GM23338 (cell line): ENCODE measurements around the gene RPS4Y2.

Experiments
- CREB1 ChIP-seq: fragments of 250-450 bp; sonication (Bioruptor Pico); IDR thresholded peaks from 2 replicates; pipeline ENCODE4 v1.5.0; 2020; ENCODE audit warnings: low read depth, mild to moderate bottlenecking, moderate library complexity
- CTCF ChIP-seq, 2 experiments: fragments of 200-600 bp in 1 of 2; sonication (generic) in 1 of 2; conservative IDR thresholded peaks; 2 replicates each; pipeline versions ENCODE4 v1.5.1 to v1.6.1; 2016 to 2017; ENCODE audit warnings: antibody characterized with exemption in 2 of 2, low read depth in 2 of 2, mild to moderate bottlenecking in 2 of 2, moderate library complexity in 1 of 2
- ETS1 ChIP-seq: IDR thresholded peaks from 2 replicates; pipeline ENCODE4 v1.6.1; 2016; ENCODE audit warnings: antibody characterized with exemption
- EZH2 ChIP-seq: fragments of 200-600 bp; sonication (generic); IDR thresholded peaks from one replicate; pipeline ENCODE4 v1.8.0; 2017; ENCODE audit warnings: antibody characterized with exemption, mild to moderate bottlenecking, low read depth; ENCODE audit not compliant: unreplicated experiment
- EZH2phosphoT487 ChIP-seq: fragments of 200-600 bp; sonication (generic); IDR thresholded peaks from one replicate; pipeline ENCODE4 v1.8.1; 2018; ENCODE audit warnings: antibody characterized with exemption; ENCODE audit not compliant: unreplicated experiment
- JUNB ChIP-seq: IDR thresholded peaks from one replicate; pipeline ENCODE4 v1.6.1; 2016; ENCODE audit warnings: antibody characterized with exemption; ENCODE audit not compliant: unreplicated experiment
- NANOG ChIP-seq: IDR thresholded peaks from 2 replicates; pipeline ENCODE4 v1.6.1; 2016; ENCODE audit warnings: antibody characterized with exemption, borderline replicate concordance
- POLR2AphosphoS5 ChIP-seq: IDR thresholded peaks from 2 replicates; pipeline ENCODE4 v1.6.1; 2016; ENCODE audit warnings: antibody characterized with exemption, low read depth
- REST ChIP-seq: IDR thresholded peaks from one replicate; pipeline ENCODE4 v1.6.1; 2018; ENCODE audit warnings: antibody characterized with exemption; ENCODE audit not compliant: unreplicated experiment
- STAT1 ChIP-seq: IDR thresholded peaks from one replicate; pipeline ENCODE4 v1.6.1; 2016; ENCODE audit warnings: antibody characterized with exemption; ENCODE audit not compliant: unreplicated experiment
- ZNF331 ChIP-seq: fragments of 250-450 bp; sonication (Bioruptor Pico); IDR thresholded peaks from 2 replicates; pipeline ENCODE4 v1.5.0; 2020; ENCODE audit warnings: low read depth, mild to moderate bottlenecking, moderate library complexity
- ZNF462 ChIP-seq: fragments of 250-450 bp; sonication (Bioruptor Pico); IDR thresholded peaks from 2 replicates; pipeline ENCODE4 v1.5.0; 2020; ENCODE audit warnings: mild to moderate bottlenecking, moderate library complexity

- no peak for TF ChIP-seq CTCF (conservative IDR thresholded peaks at IDR 0.05; ENCODE audit: low read depth in 2 of 2)
- TF ChIP-seq REST, result no peak
- TF ChIP-seq EZH2phosphoT487, result no peak
- TF ChIP-seq ETS1, result no peak
- TF ChIP-seq EZH2, result no peak
- no peak for TF ChIP-seq CREB1
- TF ChIP-seq JUNB, result no peak
- no peak for TF ChIP-seq POLR2AphosphoS5
- TF ChIP-seq STAT1, result no peak
- TF ChIP-seq ZNF331 (CRISPR knock-in tag), result no peak
- no peak for TF ChIP-seq ZNF462 (CRISPR knock-in tag)
- TF ChIP-seq NANOG, result no peak
Observed at GRCh38 chrY:20817067-20817466, 61.2 kb downstream of the RPS4Y2 start.
